Spleen (tissue), 3 donors: ENCODE measurements around the gene MARCHF10.
"Not testable (repeated sequence)": the region's sequence is repeated elsewhere in the genome, so short reads cannot be mapped to it uniquely, and the experiment has no call there.

Source experiments
- POLR2A ChIP-seq, 3 donors: fragments of 450-650 bp; IDR thresholded peaks; one replicate each; pipeline ENCODE4 v1.5.1; 2017; ENCODE audit warnings: antibody characterized with exemption in 3 of 3, mild to moderate bottlenecking in 1 of 3
- POLR2AphosphoS5 ChIP-seq, 3 donors: sonication (generic); formaldehyde crosslinking; IDR thresholded peaks; one replicate each; pipeline ENCODE4 v1.5.1; 2017; ENCODE audit warnings: antibody characterized with exemption in 3 of 3

DNA sequence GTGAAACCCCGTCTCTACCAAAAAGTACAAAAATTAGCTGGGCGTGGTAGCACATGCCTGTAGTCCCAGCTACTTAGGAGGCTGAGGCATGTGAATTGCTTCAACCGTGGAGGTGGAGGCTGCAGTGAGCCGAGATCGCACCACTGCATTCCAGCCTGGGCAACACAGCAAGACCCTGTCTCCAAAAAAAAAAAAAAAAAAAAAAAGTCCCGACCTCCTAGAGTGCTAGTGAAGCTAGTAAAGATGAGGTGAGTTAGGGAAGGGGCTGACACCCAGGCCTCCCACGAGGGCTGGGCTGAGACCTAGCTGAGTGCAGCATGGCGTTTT, 116.6 kb downstream of the MARCHF10 start:
- not testable (repeated sequence) for TF ChIP-seq POLR2A, POLR2AphosphoS5 (IDR thresholded peaks at IDR 0.05)
